ENCODE measurements around the gene NONO.

- no peak for TF ChIP-seq CTCF (IDR thresholded peaks at IDR 0.05; ENCODE audit: poor library complexity)
- no peak for TF ChIP-seq EZH2 (IDR thresholded peaks at IDR 0.05; ENCODE audit: borderline replicate concordance)
- TF ChIP-seq EZH2phosphoT487 (IDR thresholded peaks at IDR 0.05; ENCODE audit: low read depth, severe bottlenecking, unreplicated experiment) = no peak
Observed at GRCh38 chrX:71291381-71291780, 7.9 kb downstream of the NONO start.
